ENCODE data around the gene RPS6KA5.
"Not testable (repeated sequence)": the region's sequence is repeated elsewhere in the genome, so short reads cannot be mapped to it uniquely, and the experiment has no call there.

The RPS6KA5 gene

GRCh38 chr14:91089958-91090535 is 29.6 kb upstream of the RPS6KA5 start:
- Histone ChIP-seq H3K9me3 (ENCODE audit: control insufficient read depth, insufficient read depth, low read length) (no peaks in the 10 kb centered on the region), H3K79me2 (ENCODE audit: control insufficient read depth, low read length) (no peaks in the 10 kb centered on the region), H3F3A (ENCODE audit: control insufficient read depth, insufficient read depth) (no peaks in the 10 kb centered on the region), H3K27ac (ENCODE audit: low read depth, low read length) (no peak overlapping the region), H3K36me3 (ENCODE audit: control insufficient read depth, low read length) (no peaks in the 10 kb centered on the region), H4K20me1 (ENCODE audit: control insufficient read depth, insufficient read depth, low read depth, low read length) (no peaks in the 10 kb centered on the region), H3K4me1 (ENCODE audit: control insufficient read depth, low read length) (no peaks in the 10 kb centered on the region), H3K27me3 (ENCODE audit: control insufficient read depth, low read length) (no peaks in the 10 kb centered on the region; the same call in 1 of the 2 replicates), H3K4me2 (ENCODE audit: low read length) (no peak overlapping the region), H3K4me3 (ENCODE audit: low read length) (no peak overlapping the region), H3K9me2 (replicated peaks; ENCODE audit: control insufficient read depth, low read length) (no peaks in the 10 kb centered on the region)
- TF ChIP-seq EZH2phosphoT487 (IDR thresholded peaks at IDR 0.05; ENCODE audit: borderline replicate concordance, low read length) (no peak), CTCF (IDR thresholded peaks at IDR 0.05; ENCODE audit: low read depth, low read length, poor library complexity, severe bottlenecking) (no peak)

GRCh38 chr14:91088585-91089235 is 28.3 kb upstream of the RPS6KA5 start:
- H3K4me3 ChIP-seq (ENCODE audit: low read length) = no peak overlapping the region
- H3K9me2 ChIP-seq (replicated peaks; ENCODE audit: control insufficient read depth, low read length) = no peaks in the 10 kb centered on the region
- H3K4me1 ChIP-seq (ENCODE audit: control insufficient read depth, low read length) = no peaks in the 10 kb centered on the region
- TF ChIP-seq CTCF (IDR thresholded peaks at IDR 0.05; ENCODE audit: low read depth, low read length, poor library complexity, severe bottlenecking) (no peak), EZH2phosphoT487 (IDR thresholded peaks at IDR 0.05; ENCODE audit: borderline replicate concordance, low read length) (no peak)
- H3K9me3 ChIP-seq (ENCODE audit: control insufficient read depth, insufficient read depth, low read length) = no peaks in the 10 kb centered on the region
- no peak overlapping the region for H3K4me2 ChIP-seq (ENCODE audit: low read length)
- no peak overlapping the region for H3K27ac ChIP-seq (ENCODE audit: low read depth, low read length)
- H3K79me2 ChIP-seq (ENCODE audit: control insufficient read depth, low read length) = no peaks in the 10 kb centered on the region
- no peaks in the 10 kb centered on the region for H3K36me3 ChIP-seq (ENCODE audit: control insufficient read depth, low read length)
- H3K27me3 ChIP-seq (ENCODE audit: control insufficient read depth, low read length) = no peaks in the 10 kb centered on the region; the same call in 1 of the 2 replicates
- no peaks in the 10 kb centered on the region for H3F3A ChIP-seq (ENCODE audit: control insufficient read depth, insufficient read depth)
- no peaks in the 10 kb centered on the region for H4K20me1 ChIP-seq (ENCODE audit: control insufficient read depth, insufficient read depth, low read depth, low read length)

- H4K20me1 ChIP-seq (ENCODE audit: control insufficient read depth, insufficient read depth, low read depth, low read length); H3F3A ChIP-seq (ENCODE audit: control insufficient read depth, insufficient read depth); H3K4me1 ChIP-seq (ENCODE audit: control insufficient read depth, low read length); H3K4me2 ChIP-seq (ENCODE audit: low read length); H3K27me3 ChIP-seq (ENCODE audit: control insufficient read depth, low read length); H3K27ac ChIP-seq (ENCODE audit: low read depth, low read length); H3K36me3 ChIP-seq (ENCODE audit: control insufficient read depth, low read length); H3K79me2 ChIP-seq (ENCODE audit: control insufficient read depth, low read length); H3K9me3 ChIP-seq (ENCODE audit: control insufficient read depth, insufficient read depth, low read length); H3K9me2 ChIP-seq (replicated peaks; ENCODE audit: control insufficient read depth, low read length); H3K4me3 ChIP-seq (ENCODE audit: low read length): not testable (repeated sequence)
Measured at GRCh38 chr14:91087470-91087869, 27.0 kb upstream of the RPS6KA5 start.

- H3K27ac ChIP-seq (ENCODE audit: low read depth, low read length) = no peak overlapping the region
- no peaks in the 10 kb centered on the region for H3K79me2 ChIP-seq (ENCODE audit: control insufficient read depth, low read length)
- TF ChIP-seq EZH2phosphoT487 (IDR thresholded peaks at IDR 0.05; ENCODE audit: borderline replicate concordance, low read length) (no peak), CTCF (IDR thresholded peaks at IDR 0.05; ENCODE audit: low read depth, low read length, poor library complexity, severe bottlenecking) (no peak)
- H3K4me2 ChIP-seq (ENCODE audit: low read length) = no peak overlapping the region
- H3K27me3 ChIP-seq (ENCODE audit: control insufficient read depth, low read length) = no peaks in the 10 kb centered on the region
- no peaks in the 10 kb centered on the region for H4K20me1 ChIP-seq (ENCODE audit: control insufficient read depth, insufficient read depth, low read depth, low read length)
- H3K36me3 ChIP-seq (ENCODE audit: control insufficient read depth, low read length) = no peaks in the 10 kb centered on the region
- H3F3A ChIP-seq (ENCODE audit: control insufficient read depth, insufficient read depth) = no peaks in the 10 kb centered on the region
- no peaks in the 10 kb centered on the region for H3K9me3 ChIP-seq (ENCODE audit: control insufficient read depth, insufficient read depth, low read length)
- no peak overlapping the region for H3K4me3 ChIP-seq (ENCODE audit: low read length)
- H3K4me1 ChIP-seq (ENCODE audit: control insufficient read depth, low read length) = no peaks in the 10 kb centered on the region
- H3K9me2 ChIP-seq (replicated peaks; ENCODE audit: control insufficient read depth, low read length) = no peaks in the 10 kb centered on the region
Measured at GRCh38 chr14:91084516-91084915, 24.1 kb upstream of the RPS6KA5 start.

All from DOHH2 (cell line).